HL-60 (cell line): ENCODE data around the gene DNAJB6.

Experiments
- GABPA ChIP-seq: IDR thresholded peaks from 2 replicates; pipeline ENCODE4 v1.6.1; 2012; ENCODE audit warnings: low read depth
- POLR2AphosphoS5 ChIP-seq: IDR thresholded peaks from 2 replicates; pipeline ENCODE4 v1.6.1; 2012; ENCODE audit warnings: low read depth
- SPI1 ChIP-seq: IDR thresholded peaks from 2 replicates; pipeline ENCODE4 v1.6.1; 2012; ENCODE audit warnings: low read depth, mild to moderate bottlenecking, borderline replicate concordance
- TF ChIP-seq, protein P1 (sequence below): IDR thresholded peaks from one replicate; pipeline ENCODE4 v1.5.1; 2011; ENCODE audit warnings: low read length, control low read depth, inconsistent platforms; ENCODE audit not compliant: insufficient read depth
- TF ChIP-seq, protein P2 (sequence below): IDR thresholded peaks from 2 replicates; pipeline ENCODE4 v1.6.1; 2012; ENCODE audit warnings: low read depth; ENCODE audit not compliant: insufficient replicate concordance

DNA sequence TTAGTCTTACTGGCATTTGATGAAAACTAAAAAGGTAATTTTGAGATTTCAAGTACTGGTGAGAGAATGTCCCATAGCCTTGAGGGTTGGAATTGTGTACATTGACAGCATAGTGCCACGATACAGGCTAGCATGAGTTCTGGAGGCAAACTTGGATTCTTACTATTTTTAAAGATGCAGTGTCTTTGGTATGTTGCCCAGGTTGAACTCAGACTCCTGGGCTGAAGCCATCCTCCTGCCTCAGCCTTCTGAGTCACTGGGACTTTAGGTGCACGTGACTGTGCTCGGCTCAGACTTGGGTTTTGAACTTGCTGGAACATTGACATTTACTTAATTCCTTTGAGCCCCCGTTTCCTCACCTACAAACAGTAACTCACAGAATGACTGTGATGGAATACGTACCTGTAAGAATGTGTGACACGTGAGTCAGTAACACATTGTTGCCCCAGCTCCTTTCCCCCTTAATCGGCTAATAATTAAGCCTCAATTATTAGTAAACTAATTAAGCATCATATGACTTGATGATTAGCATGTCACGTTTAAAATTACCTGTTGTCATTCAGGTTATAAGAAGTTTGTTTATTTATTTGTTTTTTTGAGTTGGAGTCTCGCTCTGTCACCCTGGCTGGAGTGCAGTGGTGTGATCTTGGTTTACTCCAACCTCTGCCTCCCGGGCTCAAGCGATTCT is 10.6 kb downstream of the DNAJB6 start:
- TF ChIP-seq, protein P1, sequence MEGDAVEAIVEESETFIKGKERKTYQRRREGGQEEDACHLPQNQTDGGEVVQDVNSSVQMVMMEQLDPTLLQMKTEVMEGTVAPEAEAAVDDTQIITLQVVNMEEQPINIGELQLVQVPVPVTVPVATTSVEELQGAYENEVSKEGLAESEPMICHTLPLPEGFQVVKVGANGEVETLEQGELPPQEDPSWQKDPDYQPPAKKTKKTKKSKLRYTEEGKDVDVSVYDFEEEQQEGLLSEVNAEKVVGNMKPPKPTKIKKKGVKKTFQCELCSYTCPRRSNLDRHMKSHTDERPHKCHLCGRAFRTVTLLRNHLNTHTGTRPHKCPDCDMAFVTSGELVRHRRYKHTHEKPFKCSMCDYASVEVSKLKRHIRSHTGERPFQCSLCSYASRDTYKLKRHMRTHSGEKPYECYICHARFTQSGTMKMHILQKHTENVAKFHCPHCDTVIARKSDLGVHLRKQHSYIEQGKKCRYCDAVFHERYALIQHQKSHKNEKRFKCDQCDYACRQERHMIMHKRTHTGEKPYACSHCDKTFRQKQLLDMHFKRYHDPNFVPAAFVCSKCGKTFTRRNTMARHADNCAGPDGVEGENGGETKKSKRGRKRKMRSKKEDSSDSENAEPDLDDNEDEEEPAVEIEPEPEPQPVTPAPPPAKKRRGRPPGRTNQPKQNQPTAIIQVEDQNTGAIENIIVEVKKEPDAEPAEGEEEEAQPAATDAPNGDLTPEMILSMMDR: no peak
- TF ChIP-seq SPI1 (no peak), POLR2AphosphoS5 (no peak), GABPA (no peak)
- TF ChIP-seq, protein P2, sequence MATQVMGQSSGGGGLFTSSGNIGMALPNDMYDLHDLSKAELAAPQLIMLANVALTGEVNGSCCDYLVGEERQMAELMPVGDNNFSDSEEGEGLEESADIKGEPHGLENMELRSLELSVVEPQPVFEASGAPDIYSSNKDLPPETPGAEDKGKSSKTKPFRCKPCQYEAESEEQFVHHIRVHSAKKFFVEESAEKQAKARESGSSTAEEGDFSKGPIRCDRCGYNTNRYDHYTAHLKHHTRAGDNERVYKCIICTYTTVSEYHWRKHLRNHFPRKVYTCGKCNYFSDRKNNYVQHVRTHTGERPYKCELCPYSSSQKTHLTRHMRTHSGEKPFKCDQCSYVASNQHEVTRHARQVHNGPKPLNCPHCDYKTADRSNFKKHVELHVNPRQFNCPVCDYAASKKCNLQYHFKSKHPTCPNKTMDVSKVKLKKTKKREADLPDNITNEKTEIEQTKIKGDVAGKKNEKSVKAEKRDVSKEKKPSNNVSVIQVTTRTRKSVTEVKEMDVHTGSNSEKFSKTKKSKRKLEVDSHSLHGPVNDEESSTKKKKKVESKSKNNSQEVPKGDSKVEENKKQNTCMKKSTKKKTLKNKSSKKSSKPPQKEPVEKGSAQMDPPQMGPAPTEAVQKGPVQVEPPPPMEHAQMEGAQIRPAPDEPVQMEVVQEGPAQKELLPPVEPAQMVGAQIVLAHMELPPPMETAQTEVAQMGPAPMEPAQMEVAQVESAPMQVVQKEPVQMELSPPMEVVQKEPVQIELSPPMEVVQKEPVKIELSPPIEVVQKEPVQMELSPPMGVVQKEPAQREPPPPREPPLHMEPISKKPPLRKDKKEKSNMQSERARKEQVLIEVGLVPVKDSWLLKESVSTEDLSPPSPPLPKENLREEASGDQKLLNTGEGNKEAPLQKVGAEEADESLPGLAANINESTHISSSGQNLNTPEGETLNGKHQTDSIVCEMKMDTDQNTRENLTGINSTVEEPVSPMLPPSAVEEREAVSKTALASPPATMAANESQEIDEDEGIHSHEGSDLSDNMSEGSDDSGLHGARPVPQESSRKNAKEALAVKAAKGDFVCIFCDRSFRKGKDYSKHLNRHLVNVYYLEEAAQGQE: no peak
